ENCODE results near the gene NUMA1.

NUMA1 gene

DNA sequence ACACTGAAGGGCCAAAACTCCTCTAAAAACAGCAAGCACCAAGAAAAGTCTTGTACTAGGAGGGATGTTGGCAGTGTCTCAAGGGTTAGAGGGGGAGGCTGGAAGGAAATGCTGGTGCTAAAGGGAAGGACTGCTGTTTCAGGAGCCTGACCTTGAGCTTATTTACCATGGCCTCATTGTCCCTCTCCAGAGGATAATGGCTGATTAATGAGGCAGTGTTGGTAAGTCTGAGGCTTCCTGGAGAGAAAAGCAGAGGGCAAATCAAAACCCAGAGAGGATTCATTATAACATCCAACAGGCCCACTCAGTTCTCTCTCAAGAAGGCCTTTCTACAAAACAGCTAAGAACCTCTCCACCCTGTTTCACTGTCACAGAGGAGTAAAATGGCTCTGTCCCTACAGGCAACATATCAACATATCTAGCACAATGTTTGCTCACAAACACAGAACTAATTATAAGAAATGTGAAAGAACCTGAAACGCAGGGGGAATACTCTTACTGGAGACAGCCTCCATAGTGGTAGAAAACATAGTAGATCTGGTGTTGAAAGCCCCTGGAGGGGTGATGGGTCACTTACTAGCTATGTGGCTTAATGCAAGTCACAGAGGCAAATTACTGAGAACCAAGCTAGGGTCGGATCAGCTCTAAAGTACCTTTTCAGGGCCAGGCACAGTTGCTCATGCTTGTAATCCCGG is 31.4 kb downstream of the NUMA1 start:
- H3K4me3 ChIP-seq (replicated peaks; ENCODE audit: low read depth, low read length), result no peak overlapping the region
- DNase-seq (ENCODE audit: low read depth), result no peak
- TF ChIP-seq, protein P1, sequence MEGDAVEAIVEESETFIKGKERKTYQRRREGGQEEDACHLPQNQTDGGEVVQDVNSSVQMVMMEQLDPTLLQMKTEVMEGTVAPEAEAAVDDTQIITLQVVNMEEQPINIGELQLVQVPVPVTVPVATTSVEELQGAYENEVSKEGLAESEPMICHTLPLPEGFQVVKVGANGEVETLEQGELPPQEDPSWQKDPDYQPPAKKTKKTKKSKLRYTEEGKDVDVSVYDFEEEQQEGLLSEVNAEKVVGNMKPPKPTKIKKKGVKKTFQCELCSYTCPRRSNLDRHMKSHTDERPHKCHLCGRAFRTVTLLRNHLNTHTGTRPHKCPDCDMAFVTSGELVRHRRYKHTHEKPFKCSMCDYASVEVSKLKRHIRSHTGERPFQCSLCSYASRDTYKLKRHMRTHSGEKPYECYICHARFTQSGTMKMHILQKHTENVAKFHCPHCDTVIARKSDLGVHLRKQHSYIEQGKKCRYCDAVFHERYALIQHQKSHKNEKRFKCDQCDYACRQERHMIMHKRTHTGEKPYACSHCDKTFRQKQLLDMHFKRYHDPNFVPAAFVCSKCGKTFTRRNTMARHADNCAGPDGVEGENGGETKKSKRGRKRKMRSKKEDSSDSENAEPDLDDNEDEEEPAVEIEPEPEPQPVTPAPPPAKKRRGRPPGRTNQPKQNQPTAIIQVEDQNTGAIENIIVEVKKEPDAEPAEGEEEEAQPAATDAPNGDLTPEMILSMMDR (IDR thresholded peaks at IDR 0.05; ENCODE audit: low read length, missing control alignments), result no peak

DNA sequence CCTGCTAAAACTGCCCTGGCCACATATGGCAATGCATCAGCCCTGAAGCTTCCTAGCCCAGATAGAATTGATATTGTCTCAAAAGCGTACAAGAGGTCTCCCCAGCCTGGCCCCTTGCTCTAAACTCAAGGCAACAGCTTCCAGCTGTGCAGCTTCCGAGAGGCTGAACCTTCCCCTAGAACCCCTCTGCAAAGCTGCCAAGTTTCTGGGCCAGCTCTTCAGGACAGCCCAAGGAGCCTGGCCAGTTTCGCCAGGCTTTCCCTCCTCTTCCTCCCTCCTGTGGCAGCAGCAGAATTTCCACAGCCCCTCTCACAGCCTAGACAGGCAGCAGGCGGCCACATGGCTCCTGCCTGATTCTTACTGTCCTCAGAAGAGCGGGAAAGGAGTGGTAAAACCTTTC is 34.5 kb downstream of the NUMA1 start:
- TF ChIP-seq, protein P1 (IDR thresholded peaks at IDR 0.05; ENCODE audit: low read length, missing control alignments), result no peak

DNA sequence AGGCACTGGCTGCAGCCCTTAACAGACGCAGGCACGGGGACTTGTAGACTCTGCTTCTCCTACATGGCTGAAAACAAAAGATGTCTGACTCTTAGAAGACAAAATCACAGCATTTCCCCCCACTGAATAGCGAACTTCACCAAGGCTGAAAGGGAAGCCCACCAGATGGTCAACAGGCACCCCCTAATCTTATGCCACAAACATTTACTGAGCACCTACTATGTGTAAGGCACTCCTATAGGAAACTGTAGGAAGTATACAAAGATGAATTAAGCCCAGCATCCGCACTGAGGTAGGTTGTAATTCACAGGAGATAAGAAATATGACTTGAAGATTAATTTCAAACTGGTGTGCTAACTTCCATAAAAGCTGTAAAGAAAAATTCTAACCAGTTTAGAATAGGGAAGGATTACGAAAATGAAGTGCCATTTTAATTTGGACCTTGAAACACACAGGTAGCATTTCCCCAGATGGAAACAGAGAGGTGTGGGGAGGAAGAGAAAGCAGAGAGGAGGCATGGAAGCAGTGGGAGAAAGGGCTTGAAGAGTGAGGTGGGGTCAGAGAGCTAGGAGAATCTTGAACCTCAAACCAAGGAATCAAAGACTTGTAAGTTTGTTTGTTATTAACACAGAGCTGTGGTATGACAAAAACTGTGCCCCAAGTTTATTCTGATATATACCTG is 38.1 kb downstream of the NUMA1 start:
- DNase-seq (ENCODE audit: low read depth), result no peak
- TF ChIP-seq, protein P1 (IDR thresholded peaks at IDR 0.05; ENCODE audit: low read length, missing control alignments), result no peak
- H3K4me3 ChIP-seq (replicated peaks; ENCODE audit: low read depth, low read length), result peak overlapping the region; percentile 71

More for the DNA sequence above, 34.5 kb downstream of the NUMA1 start:
- DNase-seq (ENCODE audit: low read depth), result no peak
- H3K4me3 ChIP-seq (replicated peaks; ENCODE audit: low read depth, low read length), result no peak overlapping the region

DNA sequence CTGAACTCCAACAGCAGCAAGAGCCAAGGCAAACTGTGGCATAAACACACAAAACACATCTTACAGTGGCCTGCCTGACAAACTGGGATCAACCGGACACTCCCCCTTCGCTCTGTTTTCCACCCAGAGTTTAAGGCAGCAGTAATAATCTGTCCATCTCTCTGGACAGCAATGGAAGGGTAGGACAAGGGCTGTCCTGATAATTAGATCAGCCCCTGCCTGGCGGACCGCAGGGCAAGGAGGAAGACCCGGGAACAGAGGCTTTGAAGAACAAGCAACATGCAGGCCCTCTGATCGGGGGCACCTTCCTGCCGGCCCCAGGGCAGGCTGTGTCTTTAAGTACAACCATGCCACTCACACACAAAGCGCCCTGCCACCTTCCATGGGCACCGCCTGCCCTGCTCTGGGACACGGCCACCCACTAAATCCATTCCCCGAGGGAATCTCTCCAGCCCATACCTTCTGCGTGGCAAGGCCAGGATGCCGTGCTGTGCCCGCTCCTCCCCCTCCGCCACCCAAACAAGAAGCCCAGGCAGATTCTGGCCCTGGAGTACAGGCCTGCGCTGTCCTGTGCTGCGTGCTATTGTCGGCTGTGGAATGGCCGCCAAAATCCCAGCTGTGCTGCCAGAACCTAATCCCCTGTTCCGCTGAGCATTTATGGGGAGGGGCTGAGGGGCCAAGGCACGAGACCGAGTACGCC is 38.8 kb downstream of the NUMA1 start:
- peak overlapping the region; percentile 71 for H3K4me3 ChIP-seq (replicated peaks; ENCODE audit: low read depth, low read length)
- peak; percentile 78 for DNase-seq (ENCODE audit: low read depth)
- TF ChIP-seq, protein P1 (IDR thresholded peaks at IDR 0.05; ENCODE audit: low read length, missing control alignments), result no peak

DNA sequence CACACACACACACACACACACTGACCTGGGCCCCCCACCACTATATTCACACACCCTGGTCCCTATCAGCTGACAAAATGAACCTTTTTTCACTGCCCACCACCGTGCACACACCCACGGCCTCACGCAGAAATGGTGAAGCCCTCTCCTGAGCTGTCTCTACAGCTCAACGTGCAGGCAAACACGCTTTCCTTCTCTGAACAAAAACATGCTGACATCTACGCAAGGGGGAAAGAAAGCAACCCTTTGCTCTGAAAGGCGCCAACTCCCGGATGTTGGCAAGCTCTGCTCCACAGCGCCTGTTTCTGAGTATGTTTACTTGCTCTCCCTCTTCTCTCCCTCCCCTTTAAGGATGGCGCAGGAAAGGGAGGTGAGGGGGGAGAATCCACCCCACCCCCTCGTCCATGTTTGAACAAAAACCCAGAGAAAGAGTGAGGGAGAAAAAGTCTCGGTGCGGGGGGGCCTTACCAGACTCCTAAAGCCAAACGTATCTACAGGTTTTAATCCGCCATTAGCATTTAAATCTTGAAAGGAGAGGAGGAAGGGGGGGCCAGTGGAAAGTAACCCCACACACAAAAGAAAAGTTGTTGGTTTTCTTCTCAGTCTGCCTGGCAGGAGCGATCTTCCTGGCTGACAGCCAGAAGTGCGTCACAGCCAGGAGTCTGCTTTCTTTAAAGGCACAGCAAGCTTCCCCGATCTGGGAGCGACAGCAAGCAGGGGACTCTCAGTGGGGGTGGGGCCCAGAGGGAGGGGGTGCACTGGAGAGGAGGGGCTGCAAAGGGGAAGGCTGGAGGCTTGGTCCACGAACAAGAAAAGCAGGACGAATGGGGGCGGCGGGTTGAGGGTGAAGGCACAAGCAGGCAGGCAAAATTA is 39.6 kb downstream of the NUMA1 start:
- TF ChIP-seq, protein P1 (IDR thresholded peaks at IDR 0.05; ENCODE audit: low read length, missing control alignments), result no peak
- DNase-seq (ENCODE audit: low read depth), result peak; percentile 97
- H3K4me3 ChIP-seq (replicated peaks; ENCODE audit: low read depth, low read length), result peak overlapping the region; percentile 71

DNA sequence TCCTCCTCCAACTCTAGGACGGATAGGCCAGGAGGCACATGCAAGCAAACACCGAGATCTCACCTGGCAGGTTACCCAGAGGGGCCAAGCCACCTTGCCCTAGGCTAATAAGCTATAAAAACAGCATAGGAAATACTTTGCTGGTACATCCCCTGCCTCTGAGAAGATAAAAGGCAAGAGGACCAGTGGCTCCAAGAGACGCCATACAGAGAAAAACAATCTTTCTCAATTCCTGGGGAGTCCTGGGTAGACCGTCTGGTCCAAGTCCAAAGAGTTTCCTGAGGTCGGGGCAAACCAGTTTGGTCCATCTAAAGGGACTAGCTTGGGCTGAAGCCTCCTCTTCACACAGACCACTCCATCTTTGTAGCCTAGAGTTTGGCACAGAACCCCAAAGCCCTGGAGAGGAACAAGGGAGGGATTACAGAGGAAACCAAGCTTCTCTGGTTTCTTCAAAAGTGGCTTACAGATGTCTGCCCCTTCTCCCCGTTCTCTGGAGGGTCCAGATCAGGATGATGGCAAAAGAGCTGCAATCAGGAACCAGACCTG is 40.4 kb downstream of the NUMA1 start:
- DNase-seq (ENCODE audit: low read depth), result no peak
- TF ChIP-seq, protein P1 (IDR thresholded peaks at IDR 0.05; ENCODE audit: low read length, missing control alignments), result no peak
- peak overlapping the region; percentile 71 for H3K4me3 ChIP-seq (replicated peaks; ENCODE audit: low read depth, low read length)

Data from fibroblast of pulmonary artery (primary cell).